Measurements from ENCODE around the gene TMEM131. TPM values are rescaled to one million over a fixed set of nuclear protein-coding genes. Genes with fewer than 3 reads are reported as not detected.

Gene TMEM131
- total RNA-seq, 1 donor from 2014 or later = 35.3 TPM

- no peak overlapping the region for H3K27ac ChIP-seq (ENCODE audit: low read depth, low read length)
Measured at GRCh38 chr2:97913846-97914245, 81.9 kb downstream of the TMEM131 start.

GRCh38 chr2:97911922-97912575 is 83.7 kb downstream of the TMEM131 start:
- Histone ChIP-seq H3K4me3 (ENCODE audit: insufficient read depth, low read depth, low read length) (no peak overlapping the region), H3K36me3 (ENCODE audit: insufficient read depth, low read length) (peaks cover 5% of the 10 kb centered on the region), H3K27ac (ENCODE audit: low read depth, low read length) (no peak overlapping the region), H2AFZ (ENCODE audit: low read depth, low read length) (no peak overlapping the region), H3K27me3 (ENCODE audit: insufficient read depth, low read length) (no peaks in the 10 kb centered on the region), H3K9me3 (ENCODE audit: insufficient read depth, low read depth, low read length) (no peaks in the 10 kb centered on the region), H3K9ac (ENCODE audit: low read length) (no peak overlapping the region), H4K20me1 (ENCODE audit: insufficient read depth, low read length) (peaks cover 36% of the 10 kb centered on the region), H3K4me2 (ENCODE audit: low read length) (no peak overlapping the region), H3K4me1 (ENCODE audit: insufficient read depth, low read length) (no peaks in the 10 kb centered on the region), H3K79me2 (ENCODE audit: insufficient read depth, low read length) (peaks cover 57% of the 10 kb centered on the region)
- no peak overlapping the region for H3K27ac Mint-ChIP-seq (ENCODE audit: unreplicated experiment)
- no peaks in the 10 kb centered on the region for H3K9me3 Mint-ChIP-seq (ENCODE audit: unreplicated experiment)
- H3K4me3 Mint-ChIP-seq (ENCODE audit: unreplicated experiment) = no peak overlapping the region
- FAIRE-seq (no peak), DNase-seq (ENCODE audit: low read depth) (no peak)
- TF ChIP-seq EZH2 (IDR thresholded peaks at IDR 0.05; ENCODE audit: insufficient read depth, low read length) = no peak
- no peak for TF ChIP-seq CTCF (IDR thresholded peaks at IDR 0.05; ENCODE audit: insufficient read depth, low read depth, low read length)
- H3K4me1 Mint-ChIP-seq (ENCODE audit: low read depth, unreplicated experiment) = peaks cover 11% of the 10 kb centered on the region
- no peaks in the 10 kb centered on the region for H3K27me3 Mint-ChIP-seq (ENCODE audit: low read depth, unreplicated experiment)
- H3K36me3 Mint-ChIP-seq (ENCODE audit: low read depth, unreplicated experiment) = peaks cover 8% of the 10 kb centered on the region

More at GRCh38 chr2:97913846-97914245, 81.9 kb downstream of the TMEM131 start:
- no peak overlapping the region for H3K9ac ChIP-seq (ENCODE audit: low read length)
- Mint-ChIP-seq H3K9me3 (ENCODE audit: unreplicated experiment) (peaks cover 5% of the 10 kb centered on the region), H3K4me1 (ENCODE audit: low read depth, unreplicated experiment) (peaks cover 11% of the 10 kb centered on the region), H3K27ac (ENCODE audit: unreplicated experiment) (no peak overlapping the region), H3K4me3 (ENCODE audit: unreplicated experiment) (no peak overlapping the region), H3K27me3 (ENCODE audit: low read depth, unreplicated experiment) (no peaks in the 10 kb centered on the region), H3K36me3 (ENCODE audit: low read depth, unreplicated experiment) (peaks cover 17% of the 10 kb centered on the region)
- no peak overlapping the region for H2AFZ ChIP-seq (ENCODE audit: low read depth, low read length)
- peaks cover 52% of the 10 kb centered on the region for H4K20me1 ChIP-seq (ENCODE audit: insufficient read depth, low read length)
- DNase-seq (ENCODE audit: low read depth) = no peak
- H3K4me1 ChIP-seq (ENCODE audit: insufficient read depth, low read length) = no peaks in the 10 kb centered on the region
- peaks cover 70% of the 10 kb centered on the region for H3K79me2 ChIP-seq (ENCODE audit: insufficient read depth, low read length)
- H3K4me2 ChIP-seq (ENCODE audit: low read length) = no peak overlapping the region
- no peak for TF ChIP-seq CTCF (IDR thresholded peaks at IDR 0.05; ENCODE audit: insufficient read depth, low read depth, low read length)
- TF ChIP-seq EZH2 (IDR thresholded peaks at IDR 0.05; ENCODE audit: insufficient read depth, low read length) = no peak
- no peaks in the 10 kb centered on the region for H3K27me3 ChIP-seq (ENCODE audit: insufficient read depth, low read length)
- FAIRE-seq = no peak
- no peaks in the 10 kb centered on the region for H3K9me3 ChIP-seq (ENCODE audit: insufficient read depth, low read depth, low read length)
- H3K36me3 ChIP-seq (ENCODE audit: insufficient read depth, low read length) = peaks cover 5% of the 10 kb centered on the region
- H3K4me3 ChIP-seq (ENCODE audit: insufficient read depth, low read depth, low read length) = no peak overlapping the region

GRCh38 chr2:97911206-97911921 is 84.4 kb downstream of the TMEM131 start:
- H3K79me2 ChIP-seq (ENCODE audit: insufficient read depth, low read length) = peaks cover 50% of the 10 kb centered on the region
- Mint-ChIP-seq H3K4me1 (ENCODE audit: low read depth, unreplicated experiment) (peaks cover 11% of the 10 kb centered on the region), H3K36me3 (ENCODE audit: low read depth, unreplicated experiment) (peaks cover 11% of the 10 kb centered on the region), H3K4me3 (ENCODE audit: unreplicated experiment) (no peak overlapping the region), H3K27ac (ENCODE audit: unreplicated experiment) (no peak overlapping the region), H3K9me3 (ENCODE audit: unreplicated experiment) (no peaks in the 10 kb centered on the region), H3K27me3 (ENCODE audit: low read depth, unreplicated experiment) (no peaks in the 10 kb centered on the region)
- H3K9ac ChIP-seq (ENCODE audit: low read length) = no peak overlapping the region
- TF ChIP-seq EZH2 (IDR thresholded peaks at IDR 0.05; ENCODE audit: insufficient read depth, low read length) (no peak), CTCF (IDR thresholded peaks at IDR 0.05; ENCODE audit: insufficient read depth, low read depth, low read length) (no peak)
- DNase-seq (ENCODE audit: low read depth) = peak; percentile 30
- peaks cover 32% of the 10 kb centered on the region for H4K20me1 ChIP-seq (ENCODE audit: insufficient read depth, low read length)
- no peaks in the 10 kb centered on the region for H3K27me3 ChIP-seq (ENCODE audit: insufficient read depth, low read length)
- H3K4me2 ChIP-seq (ENCODE audit: low read length) = no peak overlapping the region
- H3K27ac ChIP-seq (ENCODE audit: low read depth, low read length) = no peak overlapping the region
- no peak overlapping the region for H3K4me3 ChIP-seq (ENCODE audit: insufficient read depth, low read depth, low read length)
- no peak for FAIRE-seq
- H3K36me3 ChIP-seq (ENCODE audit: insufficient read depth, low read length) = peaks cover 7% of the 10 kb centered on the region
- no peak overlapping the region for H2AFZ ChIP-seq (ENCODE audit: low read depth, low read length)
- no peaks in the 10 kb centered on the region for H3K9me3 ChIP-seq (ENCODE audit: insufficient read depth, low read depth, low read length)
- H3K4me1 ChIP-seq (ENCODE audit: insufficient read depth, low read length) = no peaks in the 10 kb centered on the region

Data from astrocyte (in vitro differentiated cells and primary cell).